ENCODE measurements around the gene CCAR1.

GRCh38 chr10:68759967-68760366 is 38.9 kb downstream of the CCAR1 start:
- TF ChIP-seq, protein P1, sequence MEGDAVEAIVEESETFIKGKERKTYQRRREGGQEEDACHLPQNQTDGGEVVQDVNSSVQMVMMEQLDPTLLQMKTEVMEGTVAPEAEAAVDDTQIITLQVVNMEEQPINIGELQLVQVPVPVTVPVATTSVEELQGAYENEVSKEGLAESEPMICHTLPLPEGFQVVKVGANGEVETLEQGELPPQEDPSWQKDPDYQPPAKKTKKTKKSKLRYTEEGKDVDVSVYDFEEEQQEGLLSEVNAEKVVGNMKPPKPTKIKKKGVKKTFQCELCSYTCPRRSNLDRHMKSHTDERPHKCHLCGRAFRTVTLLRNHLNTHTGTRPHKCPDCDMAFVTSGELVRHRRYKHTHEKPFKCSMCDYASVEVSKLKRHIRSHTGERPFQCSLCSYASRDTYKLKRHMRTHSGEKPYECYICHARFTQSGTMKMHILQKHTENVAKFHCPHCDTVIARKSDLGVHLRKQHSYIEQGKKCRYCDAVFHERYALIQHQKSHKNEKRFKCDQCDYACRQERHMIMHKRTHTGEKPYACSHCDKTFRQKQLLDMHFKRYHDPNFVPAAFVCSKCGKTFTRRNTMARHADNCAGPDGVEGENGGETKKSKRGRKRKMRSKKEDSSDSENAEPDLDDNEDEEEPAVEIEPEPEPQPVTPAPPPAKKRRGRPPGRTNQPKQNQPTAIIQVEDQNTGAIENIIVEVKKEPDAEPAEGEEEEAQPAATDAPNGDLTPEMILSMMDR (IDR thresholded peaks at IDR 0.05): no peak
- no peak for TF ChIP-seq POLR2A (IDR thresholded peaks at IDR 0.05)

Data from testis (tissue), 2 donors.